ENCODE results near the gene RLF.
"Not testable (repeated sequence)": the region's sequence is repeated elsewhere in the genome, so short reads cannot be mapped to it uniquely, and the experiment has no call there.

Gene RLF

DNA sequence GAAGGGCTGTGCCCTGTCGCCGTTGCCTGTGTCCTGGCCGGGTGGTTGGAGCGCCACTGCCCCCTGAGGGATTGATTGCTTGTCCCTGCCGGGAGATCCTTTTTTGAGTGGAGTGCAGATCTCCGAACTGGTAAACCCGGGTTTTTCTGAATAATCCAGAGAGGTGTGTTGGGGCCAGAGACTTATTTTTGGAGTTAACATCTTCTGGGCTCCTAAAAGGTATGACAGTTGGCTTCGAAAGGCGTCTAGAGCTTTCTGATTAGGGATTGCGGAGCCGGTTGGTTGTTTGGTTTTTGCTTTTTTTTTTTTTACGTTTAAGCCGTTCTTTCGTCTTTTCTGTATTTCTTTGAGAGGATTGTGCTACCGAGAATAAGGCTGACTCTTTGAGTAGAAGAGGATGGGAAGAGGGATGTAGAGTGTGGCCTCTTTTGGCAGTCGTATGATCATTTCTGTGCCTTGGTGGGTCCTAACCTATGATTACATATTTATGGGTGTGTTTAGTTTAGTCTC, 756 bp downstream of the RLF start:
- DNase-seq (ENCODE audit: insufficient read length, low spot score) (no peak), FAIRE-seq (no peak)

DNA sequence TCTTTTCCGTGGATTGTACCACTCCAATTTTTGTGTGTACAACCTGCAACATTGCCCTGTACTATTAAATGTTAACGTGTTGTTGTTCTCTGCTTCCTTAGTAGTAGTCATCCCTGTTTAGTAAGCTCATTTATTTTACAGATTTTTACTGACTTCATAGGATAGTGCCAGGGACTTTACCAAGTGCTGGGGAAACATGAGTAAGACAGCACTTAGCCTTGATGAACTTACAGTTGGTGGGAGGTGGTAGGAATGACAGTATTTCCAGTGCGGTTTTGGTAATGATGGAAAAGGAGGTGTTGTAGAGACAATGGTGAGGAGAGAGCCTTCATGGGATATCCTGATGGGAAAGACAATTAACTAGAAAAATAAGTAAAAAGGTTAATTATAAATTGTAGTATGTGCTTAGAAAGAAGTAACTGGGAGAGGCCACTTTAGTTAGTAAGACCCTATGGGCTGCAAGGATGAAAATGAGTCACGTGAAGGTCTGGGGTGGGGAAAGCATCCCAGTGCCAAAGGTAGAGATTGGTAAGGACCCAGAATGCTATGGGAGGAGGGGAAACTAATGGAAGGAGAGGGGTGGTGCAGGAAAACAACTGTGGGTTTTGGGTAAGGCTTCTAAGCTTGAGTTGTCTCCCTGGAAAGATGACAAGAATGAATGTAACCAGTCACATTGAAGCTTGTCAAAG, 1.7 kb downstream of the RLF start:
- DNase-seq (ENCODE audit: insufficient read length, low spot score) (no peak), FAIRE-seq (no peak)

DNA sequence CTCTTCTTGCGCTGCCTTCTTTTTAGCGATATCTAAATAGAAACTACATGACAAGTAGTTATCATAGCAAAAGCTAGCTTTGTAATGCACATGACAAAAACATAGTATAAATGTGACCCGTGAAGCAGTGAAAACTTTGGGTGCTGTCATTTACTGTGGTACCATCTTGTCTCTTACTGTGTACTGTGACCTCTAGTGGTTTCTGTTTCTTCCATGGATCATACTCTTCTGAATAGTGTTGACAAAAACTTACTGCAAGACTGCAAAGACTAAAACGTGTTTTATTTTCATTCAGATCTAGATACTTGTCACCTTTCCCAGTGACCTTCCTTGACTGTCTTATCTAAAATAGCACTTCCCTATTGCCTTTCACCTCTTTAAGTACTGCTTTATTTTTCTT, 6.1 kb downstream of the RLF start:
- no peak for DNase-seq (ENCODE audit: insufficient read length, low spot score)
- no peak for FAIRE-seq

DNA sequence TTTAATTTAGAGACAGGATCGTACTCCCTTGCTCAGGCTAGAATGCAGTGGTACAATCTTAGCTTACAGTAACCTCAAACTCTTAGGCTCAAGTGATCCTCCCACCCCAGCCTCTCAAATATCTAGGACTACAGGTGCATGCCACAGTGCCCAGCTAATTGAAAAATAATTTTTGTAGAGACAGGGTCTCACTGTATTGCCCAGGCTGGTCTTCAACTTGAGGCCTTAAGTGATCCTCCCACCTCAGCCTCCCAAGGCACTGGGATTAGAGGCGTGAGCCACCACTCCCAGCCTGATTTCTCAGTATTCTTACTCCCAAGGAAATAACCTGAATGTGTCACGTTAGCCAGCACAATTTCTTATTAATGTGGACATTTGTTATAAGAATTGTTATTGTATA, 9.8 kb downstream of the RLF start:
- DNase-seq (ENCODE audit: insufficient read length, low spot score) (no peak), FAIRE-seq (no peak)

DNA sequence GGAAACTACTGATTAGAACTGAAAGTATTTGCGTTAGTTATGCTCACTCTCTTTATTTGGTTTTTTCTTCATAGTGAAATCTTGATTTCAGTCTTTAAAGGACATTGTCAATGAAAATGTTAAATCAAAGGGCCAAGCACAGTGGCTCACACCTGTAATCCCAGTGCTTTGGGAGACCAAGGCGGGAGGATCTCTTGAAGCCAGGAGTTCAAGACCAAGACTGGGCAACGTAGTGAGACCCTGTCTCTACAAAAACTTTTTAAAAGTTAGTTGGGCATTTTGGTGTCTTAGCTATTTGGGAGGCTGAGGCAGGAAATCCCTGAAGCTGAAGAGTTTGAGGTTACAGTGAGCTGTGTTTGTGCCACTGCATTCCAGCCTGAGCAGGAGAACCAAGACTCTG, 13.6 kb downstream of the RLF start:
- DNase-seq (ENCODE audit: insufficient read length, low spot score) (no peak), FAIRE-seq (no peak)

DNA sequence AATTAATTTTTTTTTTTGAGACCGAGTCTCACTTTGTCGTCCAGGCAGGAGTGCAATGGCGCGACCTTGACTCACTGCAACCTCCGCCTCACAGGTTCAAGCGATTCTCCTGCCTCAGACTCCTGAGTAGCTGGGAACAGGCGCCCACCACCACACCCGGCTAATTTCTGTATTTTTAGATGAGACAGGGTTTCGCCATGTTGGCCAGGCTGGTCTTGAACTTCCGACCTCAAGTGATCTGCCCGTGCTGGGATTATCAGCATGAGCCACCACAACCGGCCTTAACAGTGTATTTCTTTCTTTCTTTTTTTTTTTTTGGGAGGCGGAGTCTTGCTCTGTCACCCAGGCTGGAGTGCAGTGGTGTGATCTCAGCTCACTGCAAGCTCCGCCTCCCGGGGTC, 15.8 kb downstream of the RLF start:
- not testable (repeated sequence) for DNase-seq (ENCODE audit: insufficient read length, low spot score); FAIRE-seq

DNA sequence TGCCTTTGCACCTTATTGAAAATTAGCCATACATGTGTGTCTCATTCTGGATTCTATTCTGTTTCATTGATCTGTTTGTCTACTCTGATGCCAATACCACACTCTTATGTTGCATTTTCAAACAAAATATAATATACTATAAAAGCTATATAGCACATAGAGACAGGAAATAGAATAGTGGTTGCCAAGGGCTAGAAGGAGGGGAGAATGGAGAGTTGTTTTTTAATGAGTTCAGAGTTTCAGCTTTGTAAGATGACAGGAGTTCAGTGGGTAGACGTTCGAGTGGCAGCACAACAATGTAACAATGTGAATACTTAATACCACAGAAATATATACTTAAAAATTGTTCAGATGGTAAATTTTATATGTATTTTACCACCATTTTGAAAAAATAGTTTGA, 17.0 kb downstream of the RLF start:
- FAIRE-seq (no peak), DNase-seq (ENCODE audit: insufficient read length, low spot score) (no peak)

DNA sequence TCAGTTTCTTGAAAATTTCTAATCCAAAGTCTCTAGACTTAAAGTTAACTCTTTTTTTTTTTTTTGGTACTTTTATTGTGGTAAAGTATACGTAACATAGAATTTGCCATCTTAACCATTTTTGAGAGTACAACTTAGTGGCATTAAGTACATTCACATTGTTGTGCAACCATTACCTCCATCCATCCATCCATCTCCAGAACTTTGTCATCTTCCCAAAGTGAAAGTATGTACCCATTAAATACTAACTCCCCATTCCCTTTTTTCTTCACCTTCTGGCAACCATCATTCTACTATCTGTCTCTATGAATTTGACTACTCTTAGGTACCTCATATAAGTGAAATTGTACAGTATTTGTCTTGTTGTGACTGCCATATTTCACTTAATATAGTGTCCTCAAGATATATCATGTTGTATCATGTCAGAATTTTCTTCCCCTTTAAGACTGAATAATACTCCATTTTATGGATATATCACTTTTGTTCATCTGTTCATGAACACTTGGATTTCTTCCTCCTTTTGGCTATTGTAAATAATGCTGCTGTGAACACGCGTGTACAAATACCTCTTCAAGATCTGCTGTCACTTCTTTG, 18.4 kb downstream of the RLF start:
- FAIRE-seq = no peak

DNA sequence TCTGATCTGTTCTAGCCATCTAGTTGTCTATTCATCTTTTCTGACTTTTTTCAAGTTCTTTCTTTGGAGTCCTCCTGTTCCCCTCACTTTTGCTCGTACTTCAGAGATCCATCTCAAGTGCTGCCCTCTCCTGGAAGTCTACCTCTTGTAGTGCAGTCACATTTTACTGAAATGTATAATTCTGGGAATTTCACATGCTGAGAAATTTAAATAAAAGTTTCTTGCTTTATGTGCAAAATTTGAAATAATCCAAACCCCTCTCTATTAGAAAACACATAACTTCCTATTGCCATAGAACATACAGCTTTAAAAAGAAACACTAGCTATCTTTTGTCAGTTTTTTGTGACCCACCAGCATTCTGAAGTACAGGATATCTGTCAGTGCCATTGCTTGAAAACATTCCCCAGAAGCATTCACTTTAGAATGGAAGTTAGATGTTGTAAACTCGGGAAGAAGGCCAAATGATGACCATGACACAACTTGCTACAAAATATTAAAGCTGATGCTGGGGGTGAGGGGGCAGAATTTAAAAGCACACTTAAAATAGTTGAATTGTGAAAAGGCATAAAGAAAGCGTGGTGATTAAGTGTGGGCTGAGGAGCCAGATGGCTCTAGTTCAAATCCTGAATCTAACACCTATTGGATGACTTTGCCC, 22.0 kb downstream of the RLF start:
- FAIRE-seq (no peak), DNase-seq (ENCODE audit: insufficient read length, low spot score) (no peak)

More for the DNA sequence above, 18.4 kb downstream of the RLF start:
- no peak for DNase-seq (ENCODE audit: insufficient read length, low spot score)

DNA sequence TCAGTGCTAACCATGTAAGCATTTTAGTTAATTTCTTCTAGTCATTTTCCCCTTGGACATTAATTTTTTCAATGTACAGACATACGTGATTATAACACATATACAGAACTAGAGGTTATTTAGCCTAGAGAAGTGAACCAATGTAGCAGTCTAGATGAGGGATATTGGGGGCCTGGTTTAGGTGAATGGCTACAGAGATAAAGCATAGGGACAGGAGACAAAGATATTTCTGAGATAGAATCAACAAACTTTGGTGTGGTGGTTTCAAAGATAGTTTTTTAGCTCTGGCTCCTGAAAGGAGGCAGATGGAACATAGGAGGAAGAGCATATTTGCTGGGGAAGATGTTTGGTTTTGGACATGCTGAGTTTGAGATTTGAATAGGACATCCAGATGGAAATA, 23.0 kb downstream of the RLF start:
- DNase-seq (ENCODE audit: insufficient read length, low spot score) (no peak), FAIRE-seq (no peak)

- FAIRE-seq = no peak
Measured at GRCh38 chr1:40185951-40186864, 25.0 kb downstream of the RLF start.

GRCh38 chr1:40187399-40187798, 26.2 kb downstream of the RLF start:
- FAIRE-seq (no peak), DNase-seq (ENCODE audit: insufficient read length, low spot score) (no peak)

More at GRCh38 chr1:40185951-40186864, 25.0 kb downstream of the RLF start:
- DNase-seq (ENCODE audit: insufficient read length, low spot score) = no peak

DNA sequence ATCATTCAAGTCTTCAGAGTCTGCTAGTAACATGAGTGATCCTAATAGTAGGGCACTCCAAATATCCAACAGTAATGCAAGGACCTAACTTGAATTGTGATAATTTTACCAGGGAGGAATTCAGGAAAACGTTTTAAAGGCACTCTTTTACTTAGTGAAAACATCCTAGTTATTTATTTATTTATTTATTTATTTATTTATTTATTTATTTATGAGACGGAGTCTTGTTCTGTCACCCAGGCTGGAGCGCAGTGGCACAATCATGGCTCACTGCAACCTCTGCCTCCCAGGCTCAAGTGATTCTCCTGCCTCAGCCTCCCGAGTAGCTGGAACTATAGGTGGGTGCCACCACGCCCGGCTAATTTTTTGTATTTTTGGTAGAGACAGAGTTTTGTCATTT, 33.5 kb downstream of the RLF start:
- FAIRE-seq; DNase-seq (ENCODE audit: insufficient read length, low spot score): not testable (repeated sequence)

DNA sequence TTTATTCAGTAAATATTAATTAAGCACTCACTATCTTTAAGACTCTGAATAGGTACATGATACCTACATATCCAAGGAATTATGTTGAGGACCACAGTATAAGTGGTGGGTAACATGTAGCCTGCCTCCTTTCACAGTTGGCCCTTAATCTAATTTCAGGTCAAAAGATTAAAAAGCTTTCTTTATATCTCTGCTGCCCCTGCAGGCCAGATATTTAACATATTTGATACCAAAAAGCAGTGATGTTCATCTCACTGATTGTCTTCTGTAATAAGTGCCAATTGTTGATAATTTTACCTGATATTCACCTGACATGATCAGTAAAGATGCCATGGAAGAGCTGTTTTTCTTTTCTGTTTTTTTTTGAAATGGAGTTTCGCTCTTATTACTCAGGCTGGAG, 36.5 kb downstream of the RLF start:
- DNase-seq (ENCODE audit: insufficient read length, low spot score) = no peak
- FAIRE-seq = no peak

- FAIRE-seq (no peak), DNase-seq (ENCODE audit: insufficient read length, low spot score) (no peak)
Measured at GRCh38 chr1:40199126-40199525, 37.9 kb downstream of the RLF start.

DNA sequence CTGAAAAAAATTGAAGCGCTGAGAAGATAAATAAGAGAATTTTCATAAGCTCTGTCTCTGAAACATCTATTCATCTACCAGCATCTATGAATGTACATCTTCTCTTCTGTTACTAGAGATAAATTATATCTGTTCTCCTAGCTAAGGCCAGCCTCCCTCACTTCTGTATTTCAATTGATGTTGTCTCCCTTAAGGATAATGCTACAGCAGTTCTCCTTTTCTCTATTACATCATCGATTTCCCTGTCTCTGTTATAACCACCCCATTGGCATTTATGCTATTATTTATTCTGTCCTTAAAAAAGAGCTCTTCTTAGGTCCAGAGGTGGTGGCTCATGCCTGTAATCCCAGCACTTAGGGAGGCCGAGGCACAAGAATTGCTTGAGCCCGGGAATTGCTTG, 43.7 kb downstream of the RLF start:
- no peak for DNase-seq (ENCODE audit: insufficient read length, low spot score)

GRCh38 chr1:40210511-40211204, 49.5 kb downstream of the RLF start:
- no peak for FAIRE-seq
- DNase-seq (ENCODE audit: insufficient read length, low spot score) = no peak

More for the DNA sequence above, 43.7 kb downstream of the RLF start:
- no peak for FAIRE-seq

GRCh38 chr1:40218333-40218732, 57.1 kb downstream of the RLF start:
- FAIRE-seq = no peak
- no peak for DNase-seq (ENCODE audit: insufficient read length, low spot score)

- FAIRE-seq = not testable (repeated sequence)
Measured at GRCh38 chr1:40221471-40221905, 60.3 kb downstream of the RLF start.

More at GRCh38 chr1:40221471-40221905, 60.3 kb downstream of the RLF start:
- not testable (repeated sequence) for DNase-seq (ENCODE audit: insufficient read length, low spot score)
